Endometrial microvascular endothelial cells (primary cell): Measurements from ENCODE around the gene DUSP16. TPM values are rescaled to one million over a fixed set of nuclear protein-coding genes. Genes with fewer than 3 reads are reported as not detected.
"Not testable (repeated sequence)": the region's sequence is repeated elsewhere in the genome, so short reads cannot be mapped to it uniquely, and the experiment has no call there.

ENCODE experiments used
- in situ Hi-C: cut with HindIII; loops from 2 replicates; pipeline ENCODE4 v1.10.0; 2017; ENCODE audit warnings: low sequenced_read_pairs, low pct_unique_long_range_greater_than_20kb; ENCODE audit errors: inconsistent ontology term
- total RNA-seq: library from RNA; depleted of rRNA; stranded (reverse); fragments of >200 nt; gene quantifications from one replicate; pipeline ENCODE4 v1.2.3, GENCODE V29; 2015; ENCODE audit errors: inconsistent ontology term

The DUSP16 gene, protein sequence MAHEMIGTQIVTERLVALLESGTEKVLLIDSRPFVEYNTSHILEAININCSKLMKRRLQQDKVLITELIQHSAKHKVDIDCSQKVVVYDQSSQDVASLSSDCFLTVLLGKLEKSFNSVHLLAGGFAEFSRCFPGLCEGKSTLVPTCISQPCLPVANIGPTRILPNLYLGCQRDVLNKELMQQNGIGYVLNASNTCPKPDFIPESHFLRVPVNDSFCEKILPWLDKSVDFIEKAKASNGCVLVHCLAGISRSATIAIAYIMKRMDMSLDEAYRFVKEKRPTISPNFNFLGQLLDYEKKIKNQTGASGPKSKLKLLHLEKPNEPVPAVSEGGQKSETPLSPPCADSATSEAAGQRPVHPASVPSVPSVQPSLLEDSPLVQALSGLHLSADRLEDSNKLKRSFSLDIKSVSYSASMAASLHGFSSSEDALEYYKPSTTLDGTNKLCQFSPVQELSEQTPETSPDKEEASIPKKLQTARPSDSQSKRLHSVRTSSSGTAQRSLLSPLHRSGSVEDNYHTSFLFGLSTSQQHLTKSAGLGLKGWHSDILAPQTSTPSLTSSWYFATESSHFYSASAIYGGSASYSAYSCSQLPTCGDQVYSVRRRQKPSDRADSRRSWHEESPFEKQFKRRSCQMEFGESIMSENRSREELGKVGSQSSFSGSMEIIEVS
- 11.2 TPM for total RNA-seq

DNA sequence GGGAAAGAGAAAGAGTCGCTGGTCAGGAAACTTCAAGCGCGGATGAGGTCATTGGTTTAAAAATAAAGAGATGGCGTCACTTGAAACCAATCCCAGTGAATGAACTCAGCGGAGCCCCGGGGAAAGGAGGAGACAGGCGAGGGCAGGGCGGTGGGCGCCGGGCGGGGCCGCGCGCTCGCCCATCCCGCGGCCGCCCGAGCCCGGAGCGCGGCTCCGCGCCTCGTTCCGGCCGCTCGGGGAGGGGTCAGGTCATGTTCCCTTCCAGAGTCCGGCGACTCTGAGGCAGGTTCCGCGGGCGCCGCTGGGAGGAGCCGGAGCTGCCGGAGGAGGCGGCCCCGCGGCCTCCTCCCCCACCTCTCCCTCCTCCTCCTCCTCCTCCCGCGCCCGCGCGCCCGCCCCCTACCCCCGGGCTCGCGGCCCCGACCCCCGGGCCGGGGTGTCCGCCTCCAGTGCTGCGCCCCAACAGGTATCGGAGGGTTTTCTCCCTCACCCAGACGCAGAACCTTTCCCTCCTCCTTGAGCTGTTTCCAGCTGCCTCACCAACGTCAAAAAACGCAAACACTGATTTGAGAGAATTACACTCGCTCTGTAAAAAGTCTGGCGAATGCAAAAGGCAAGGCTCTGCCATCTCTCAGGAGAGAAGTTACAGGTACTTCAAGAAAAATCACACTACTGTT lies at the start of gene DUSP16:
TSS of gene DUSP16 (minus strand) at position 279 of the 677 bp plus-strand sequence. CDS start 41,765 bp downstream, outside the sequence.
- in situ Hi-C loops = no loop called here

DNA sequence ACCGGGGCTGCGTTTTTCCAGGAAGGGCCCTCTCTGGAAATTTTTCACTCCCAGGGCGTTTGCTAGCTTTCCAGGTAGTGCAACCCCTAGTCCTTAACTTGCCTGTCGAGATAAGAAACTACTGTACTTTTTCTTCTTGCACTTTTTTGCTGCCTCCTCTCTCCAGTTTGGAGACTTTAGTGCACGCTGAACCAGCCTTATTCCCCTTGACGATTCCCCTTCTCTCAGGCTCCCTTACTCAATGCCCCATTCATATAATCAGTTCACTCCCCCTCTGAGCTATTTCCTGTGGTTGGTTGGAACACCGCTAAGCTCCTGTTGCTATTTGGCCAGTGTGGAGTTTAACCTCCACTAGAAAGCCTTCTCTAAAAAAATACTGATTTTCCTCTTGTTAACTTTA lies 49.7 kb upstream of the DUSP16 start:
- in situ Hi-C loops = no loop called here

DNA sequence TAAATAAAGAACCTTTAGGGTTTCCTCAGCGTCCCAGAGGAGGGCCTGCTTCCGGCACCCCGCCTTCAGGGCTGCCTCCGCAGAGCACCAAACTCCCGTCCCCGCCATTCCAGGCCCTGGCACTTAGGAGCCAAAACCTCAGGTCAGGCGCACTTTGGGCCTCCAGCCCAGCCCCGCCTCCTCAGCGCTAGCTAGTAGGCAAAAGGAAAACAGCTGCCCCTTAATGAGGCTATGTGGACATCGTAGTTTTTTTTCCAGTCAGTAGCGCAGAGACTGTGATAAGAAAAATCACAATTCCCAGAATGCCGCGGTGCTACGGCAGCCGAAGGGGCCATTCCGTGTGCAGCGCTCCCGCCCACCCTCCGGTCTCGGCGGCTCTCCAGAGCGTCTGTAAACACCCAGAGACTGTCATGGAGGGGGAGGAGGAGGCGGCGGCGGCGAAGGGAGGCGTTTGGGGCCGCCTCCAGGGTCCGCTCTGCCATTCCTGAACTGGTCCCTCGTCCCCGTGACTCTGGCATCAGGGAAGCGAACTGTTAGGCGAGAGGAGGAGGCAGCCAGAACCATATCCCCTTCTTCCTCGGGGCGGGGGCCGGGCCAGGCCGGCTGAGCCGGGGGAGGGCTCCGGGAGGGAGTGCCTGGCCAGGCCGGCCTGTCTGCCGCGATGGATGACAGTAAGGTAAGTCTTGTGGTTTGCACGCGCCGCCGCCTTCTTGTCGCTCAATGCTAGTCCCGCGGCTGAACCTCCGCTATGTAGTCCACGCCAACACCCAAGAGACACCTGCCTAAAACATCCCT lies 49.0 kb upstream of the DUSP16 start, which contains the start of gene CREBL2:
TSS of gene CREBL2 (plus strand) at position 365 of the 795 bp plus-strand sequence. CDS start at position 662, 297 bp downstream.
- in situ Hi-C loops = no loop called here

DNA sequence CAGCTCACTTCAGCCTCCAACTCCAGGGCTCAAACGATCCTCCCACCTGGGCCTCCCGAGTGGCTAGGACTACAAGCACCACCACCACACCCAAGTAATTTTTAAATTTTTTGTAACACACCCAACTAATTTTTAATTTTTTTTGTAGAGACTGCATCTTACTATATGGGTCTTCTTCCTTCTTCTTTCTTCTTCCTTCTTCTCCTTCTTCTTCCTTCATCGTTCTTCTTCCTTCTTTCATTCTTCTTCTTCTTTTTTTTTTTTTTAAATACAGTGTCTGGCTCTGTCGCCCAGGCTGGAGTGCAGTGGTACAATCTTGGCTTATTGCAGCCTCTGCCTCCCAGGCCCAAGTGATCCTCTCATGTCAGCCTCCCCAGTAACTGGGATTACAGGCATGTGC lies 48.0 kb upstream of the DUSP16 start:
- in situ Hi-C loops = no loop called here

DNA sequence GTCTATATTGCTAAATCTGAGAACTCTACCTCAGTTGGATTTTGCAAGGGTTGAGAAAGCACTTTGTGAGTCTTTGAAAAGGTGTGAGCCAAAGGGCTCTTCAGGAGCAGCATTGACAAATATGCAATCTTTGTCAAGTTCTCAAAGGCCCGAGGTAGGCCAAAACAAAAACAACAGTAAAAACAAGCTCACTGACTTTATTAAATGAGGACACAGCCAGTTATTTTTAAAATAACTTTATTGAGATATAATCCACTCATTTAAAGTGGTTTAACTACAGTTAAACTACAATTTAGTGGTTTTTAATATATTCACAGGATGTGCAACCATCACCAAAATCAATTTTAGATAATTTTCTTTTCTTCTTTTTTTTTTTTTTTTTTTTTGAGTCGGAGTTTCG lies 47.0 kb upstream of the DUSP16 start:
- in situ Hi-C loops = no loop called here

DNA sequence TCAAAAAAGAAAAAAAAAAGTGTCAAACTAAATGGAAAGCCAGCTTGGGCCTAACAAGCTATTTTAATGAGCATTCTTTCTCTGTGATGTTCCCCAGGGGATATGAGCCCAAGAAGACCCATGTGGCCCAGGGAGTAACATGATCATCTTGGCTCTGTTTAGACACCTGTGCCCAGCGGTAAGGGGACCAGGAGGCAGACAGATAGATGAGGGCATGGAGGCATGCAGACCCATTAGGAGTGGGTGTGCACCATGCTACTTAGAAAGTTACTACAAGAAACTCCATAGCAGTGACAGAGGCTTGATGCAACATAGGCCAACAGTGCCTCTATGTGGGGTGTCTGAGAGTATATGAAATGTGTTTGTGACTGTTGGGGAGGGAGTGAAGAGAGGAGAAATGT lies 45.9 kb upstream of the DUSP16 start:
- in situ Hi-C loops = no loop called here

DNA sequence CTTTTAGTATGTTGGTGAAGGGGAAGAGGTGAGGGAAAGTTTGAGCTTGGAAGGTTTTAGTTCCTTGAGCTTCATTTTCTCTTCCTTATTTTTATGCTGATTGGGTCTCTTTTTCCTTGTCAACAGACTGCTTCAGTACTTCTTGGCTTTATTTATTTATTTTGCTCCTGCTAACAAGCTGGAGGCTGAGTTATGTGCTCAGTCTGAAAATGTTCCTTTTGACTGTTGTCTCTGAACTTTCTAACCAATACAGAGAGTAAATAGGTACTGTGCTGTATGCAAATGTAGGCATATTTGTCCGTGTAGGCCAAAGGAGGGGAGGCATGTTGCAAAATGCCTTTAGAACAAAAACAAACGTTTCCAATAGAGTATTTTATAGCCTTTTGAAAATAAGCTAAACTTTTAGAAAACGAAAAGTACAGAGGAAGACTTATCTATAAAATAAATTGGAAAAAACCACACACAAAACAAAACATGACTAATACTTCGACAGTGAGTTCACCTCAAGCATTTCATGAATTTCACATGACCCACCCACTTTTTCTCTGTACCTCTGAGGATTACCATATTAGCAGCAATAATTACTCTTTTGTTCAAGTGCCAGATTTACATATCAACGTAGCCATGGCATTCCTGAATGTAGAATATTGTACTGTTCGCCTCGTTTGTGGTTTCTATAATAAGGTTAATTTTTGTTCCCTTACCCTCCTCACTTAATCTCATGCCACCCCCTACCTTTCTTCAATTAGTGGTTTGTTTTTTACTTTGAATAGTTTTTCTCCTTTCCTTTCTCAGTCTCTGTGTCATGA lies 44.3 kb upstream of the DUSP16 start:
- in situ Hi-C loops = no loop called here

DNA sequence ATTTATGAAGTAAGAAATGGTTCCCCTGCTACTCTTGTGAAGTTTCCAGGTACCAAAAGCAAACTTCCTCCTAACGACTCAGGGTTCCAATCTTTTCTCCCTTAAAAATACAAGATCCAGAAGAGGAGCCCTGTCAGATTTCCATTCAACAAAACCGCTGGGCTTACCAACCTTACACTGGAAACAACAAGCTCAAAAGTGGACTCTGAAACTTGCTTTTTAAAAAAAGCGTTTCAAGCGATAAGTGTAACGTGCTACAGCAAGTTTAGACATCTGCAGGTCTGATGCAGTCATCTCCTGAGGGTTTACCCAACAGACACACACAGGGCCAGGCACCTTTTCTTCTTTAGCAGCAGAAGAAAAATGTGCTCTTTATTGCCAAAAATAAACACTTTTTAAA lies 42.1 kb upstream of the DUSP16 start:
- in situ Hi-C loops = no loop called here

DNA sequence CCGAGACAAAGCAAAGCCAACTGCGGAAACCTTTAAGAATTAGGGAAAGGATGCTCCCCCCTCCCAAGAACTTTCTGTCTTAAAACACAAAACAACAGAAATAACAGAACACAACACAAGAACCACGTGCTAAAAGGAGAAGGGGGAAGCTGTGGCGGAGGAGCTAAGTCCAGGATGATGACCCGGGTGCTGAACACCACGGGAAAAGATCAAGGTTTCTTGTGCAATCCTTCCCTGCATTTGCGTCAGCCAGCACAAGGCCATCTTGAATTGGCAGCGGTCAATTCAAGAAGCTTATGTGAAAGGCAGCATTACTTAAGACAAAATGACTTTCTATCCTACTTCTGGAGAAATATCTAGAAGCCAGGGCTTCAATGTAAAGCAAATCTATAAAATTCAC lies 38.0 kb upstream of the DUSP16 start:
- in situ Hi-C loops = no loop called here

DNA sequence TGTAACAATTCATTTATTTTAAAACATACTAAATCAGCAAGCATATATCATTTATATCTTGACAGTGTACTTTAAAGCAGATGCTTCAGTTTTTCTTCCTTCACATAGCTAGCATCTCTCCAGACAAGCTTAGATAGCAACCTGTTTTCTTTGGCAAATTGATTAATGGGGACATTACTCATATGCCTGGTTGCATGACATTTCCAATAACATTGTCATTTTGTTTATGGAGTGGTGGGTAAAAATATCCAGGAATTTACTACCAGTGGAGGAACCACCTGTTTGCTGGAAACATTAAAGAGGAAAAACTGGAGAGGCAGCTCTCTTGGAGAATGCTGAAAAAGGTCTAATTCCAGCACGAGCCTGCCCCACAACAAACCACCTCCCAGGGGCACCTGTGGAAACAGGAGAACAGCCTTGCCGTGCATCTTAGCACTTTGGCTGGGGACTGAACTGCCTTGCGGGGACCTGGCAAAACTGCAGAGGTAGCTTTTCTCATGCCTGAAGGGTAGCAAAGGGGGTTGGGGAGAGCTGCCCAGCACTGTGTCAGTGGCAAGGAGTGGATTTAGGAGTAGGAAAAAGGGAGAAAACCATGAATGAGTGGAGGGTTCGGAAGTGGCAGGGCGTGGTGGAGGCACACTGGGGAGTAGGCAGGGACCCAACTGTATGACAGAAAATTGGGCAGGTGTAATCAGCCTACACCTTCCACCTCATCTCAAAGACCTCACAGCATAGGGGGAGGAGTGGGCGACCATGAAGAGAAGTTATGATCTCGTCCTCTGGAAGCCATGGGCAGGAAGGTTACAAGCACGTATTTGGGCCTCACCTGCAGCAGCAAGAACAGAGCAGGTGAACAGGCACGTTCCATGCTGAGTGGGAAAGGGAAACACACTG lies 37.3 kb upstream of the DUSP16 start:
- in situ Hi-C loops = no loop called here

DNA sequence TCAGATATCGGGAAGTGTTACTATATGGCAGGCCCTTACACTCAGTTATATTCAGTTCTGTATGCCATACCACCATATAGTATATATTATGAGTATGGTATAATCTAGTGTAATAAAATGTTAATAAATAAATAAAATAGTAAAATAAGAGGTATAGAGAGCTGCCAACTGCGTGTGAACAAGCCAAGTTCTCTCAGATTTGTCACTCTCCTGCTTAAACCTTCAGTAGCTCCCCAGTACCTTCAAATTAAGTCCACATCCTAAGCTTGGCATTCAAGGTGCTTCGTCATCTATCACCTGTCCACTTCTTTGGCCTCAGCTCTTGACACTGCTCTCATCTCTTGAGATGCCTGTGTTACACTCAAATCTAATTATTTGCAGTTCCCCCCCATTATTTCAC lies 36.2 kb upstream of the DUSP16 start:
- in situ Hi-C loops = no loop called here

DNA sequence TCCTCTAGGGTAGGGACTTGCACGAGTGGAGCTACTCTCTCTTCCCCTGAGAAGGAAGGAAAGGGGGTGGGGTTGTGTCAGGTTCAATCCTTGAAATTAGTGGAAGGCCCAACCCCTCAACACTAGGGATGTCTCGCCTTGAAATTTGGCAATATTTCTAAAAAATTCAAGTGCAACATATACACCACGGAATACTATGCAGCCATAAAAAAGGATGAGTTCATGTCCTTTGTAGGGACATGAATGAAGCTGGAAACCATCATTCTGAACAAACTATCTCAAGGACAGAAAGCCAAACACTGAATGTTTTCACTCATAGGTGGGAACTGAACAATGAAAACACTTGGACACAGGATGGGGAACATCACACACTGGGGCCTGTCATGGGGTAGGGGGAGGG lies 33.9 kb upstream of the DUSP16 start:
- in situ Hi-C loops = not testable (repeated sequence)

DNA sequence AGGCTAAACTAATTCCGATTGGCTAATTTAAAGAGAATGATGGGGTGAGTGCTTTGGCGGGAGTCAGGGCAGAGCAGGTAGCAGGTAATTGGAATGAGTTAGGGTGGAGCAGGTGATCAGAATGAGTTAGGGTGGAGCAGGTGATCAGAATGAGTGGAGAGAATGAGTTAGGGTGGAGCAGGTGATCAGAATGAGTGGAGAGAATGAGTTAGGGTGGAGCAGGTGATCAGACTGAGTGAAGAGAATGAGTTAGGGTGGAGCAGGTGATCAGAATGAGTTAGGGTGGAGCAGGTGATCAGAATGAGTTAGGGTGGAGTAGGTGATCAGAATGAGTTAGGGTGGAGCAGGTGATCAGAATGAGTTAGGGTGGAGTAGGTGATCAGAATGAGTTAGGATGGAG lies 33.3 kb upstream of the DUSP16 start:
- in situ Hi-C loops = not testable (repeated sequence)

DNA sequence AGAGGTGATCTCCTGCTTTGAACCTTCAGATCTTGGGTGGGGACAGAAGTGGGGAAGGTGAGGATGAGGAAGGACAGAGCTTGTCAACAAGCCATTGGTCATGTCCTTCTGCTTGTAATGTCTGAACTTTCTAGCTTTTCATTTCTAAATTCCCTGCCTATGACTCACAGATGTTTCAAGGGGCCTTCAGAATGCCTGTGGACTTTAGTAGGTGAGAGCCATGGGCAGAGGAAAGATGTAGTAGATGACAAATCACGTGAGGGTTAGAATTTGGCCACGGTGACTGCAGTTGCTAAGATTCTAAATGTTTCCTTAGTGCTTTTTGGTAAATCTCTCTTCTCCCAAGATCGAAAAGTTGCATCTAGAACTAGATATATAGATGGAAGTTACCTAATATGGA lies 30.3 kb upstream of the DUSP16 start:
- in situ Hi-C loops = no loop called here

DNA sequence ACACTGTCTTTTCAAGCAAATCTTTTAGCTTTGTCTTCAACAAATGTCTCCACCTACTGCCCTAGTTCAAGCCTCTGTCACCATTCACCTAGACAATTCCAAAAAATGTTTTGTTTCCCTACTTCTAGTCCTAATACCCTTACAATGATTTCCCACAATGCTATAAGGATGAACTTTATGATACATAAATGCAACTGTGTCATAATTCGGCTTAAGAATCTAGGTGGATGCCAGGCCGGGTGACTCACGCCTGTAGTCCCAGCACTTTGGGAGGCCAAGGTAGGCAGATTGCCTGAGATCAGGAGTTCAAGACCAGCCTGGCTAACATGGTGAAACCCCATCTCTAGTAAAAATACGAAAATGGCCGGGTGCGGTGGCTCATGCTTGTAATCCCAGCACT lies 28.3 kb upstream of the DUSP16 start:
- in situ Hi-C loops = no loop called here

DNA sequence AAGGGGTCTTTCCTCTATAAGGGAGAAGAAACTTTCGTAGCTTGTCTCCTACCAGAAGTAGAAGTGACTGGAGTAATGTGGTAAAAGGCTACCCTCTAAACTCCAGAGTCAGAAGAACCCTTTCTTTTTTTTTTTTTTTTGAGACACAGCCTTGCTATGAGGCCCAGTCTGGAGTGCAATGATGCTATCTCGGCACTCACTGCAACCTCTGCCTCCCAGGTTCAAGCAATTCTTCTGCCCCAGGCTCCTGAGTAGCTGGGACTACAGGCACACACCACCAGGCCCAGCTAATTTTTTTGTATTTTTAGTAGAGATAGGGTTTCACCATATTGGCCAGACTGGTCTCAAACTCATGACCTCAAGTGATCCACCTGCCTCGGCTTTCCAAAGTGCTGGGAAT lies 25.8 kb upstream of the DUSP16 start:
- in situ Hi-C loops = not testable (repeated sequence)

DNA sequence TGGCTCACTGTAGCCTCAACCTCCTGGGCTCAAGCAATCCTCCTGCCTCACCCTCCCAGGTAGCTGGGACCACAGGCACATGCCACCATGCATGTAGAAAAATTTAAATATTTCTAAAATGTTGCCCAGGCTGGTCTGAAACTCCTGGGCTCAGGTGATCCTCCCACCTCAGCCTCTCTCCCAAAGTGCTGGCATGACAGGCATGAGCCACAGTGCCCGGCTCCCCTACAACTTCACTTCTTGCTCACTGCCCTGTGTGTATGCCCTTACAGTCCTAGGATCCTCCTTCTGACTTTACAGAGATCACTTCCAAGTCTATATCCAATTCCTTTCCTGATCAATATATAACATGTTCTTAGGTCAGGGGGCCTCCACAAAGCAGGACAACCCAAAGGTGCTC lies 25.2 kb upstream of the DUSP16 start:
- in situ Hi-C loops = no loop called here
